DMS 273 (cell line): Measurements from ENCODE around the gene USH2A.
"Not testable (repeated sequence)": the region's sequence is repeated elsewhere in the genome, so short reads cannot be mapped to it uniquely, and the experiment has no call there.

Source experiments
- DNase-seq: peaks from one replicate; lab custom pipeline; 2025; ENCODE audit not compliant: unreplicated experiment; lab: John Stamatoyannopoulos, UW

Gene USH2A

GRCh38 chr1:216416488-216416887, 6.8 kb downstream of the USH2A start:
- DNase-seq: no peak

DNA sequence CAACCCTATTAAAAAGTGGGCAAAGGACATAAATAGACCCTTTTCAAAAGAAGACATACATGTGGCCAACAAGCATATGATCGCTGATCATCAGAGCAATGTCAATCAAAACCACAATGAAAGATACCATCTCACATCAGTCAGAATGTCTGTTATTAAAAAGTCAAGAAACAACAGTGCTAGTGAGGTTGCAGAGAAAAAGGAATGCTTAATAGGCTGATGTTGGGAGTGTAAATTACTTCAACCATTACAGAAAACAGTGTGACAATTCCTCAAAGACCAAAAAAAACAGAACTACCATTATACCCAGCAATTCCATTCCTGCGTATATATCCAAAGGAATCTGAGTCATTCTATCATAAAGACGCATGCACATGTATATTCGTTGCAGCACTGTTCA, 13.2 kb downstream of the USH2A start:
- no peak for DNase-seq

DNA sequence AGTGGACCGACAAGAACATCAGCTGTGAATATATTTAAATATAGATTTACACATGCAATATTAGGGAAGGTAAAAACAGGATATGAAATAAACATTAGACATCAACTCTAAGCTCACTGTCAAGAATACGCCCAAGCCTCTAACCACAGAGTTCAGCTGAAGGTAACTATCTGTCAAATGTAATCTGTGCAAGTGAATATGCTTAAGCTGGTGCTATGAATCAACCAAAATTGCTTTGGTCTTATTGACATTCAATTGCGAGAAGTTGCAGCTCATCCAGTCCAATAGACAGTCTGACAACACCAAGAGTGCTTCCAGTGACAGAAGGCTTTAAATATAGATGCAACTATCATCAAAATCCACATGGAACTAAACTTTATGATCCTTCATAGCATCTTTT, 32.3 kb downstream of the USH2A start:
- DNase-seq: no peak

DNA sequence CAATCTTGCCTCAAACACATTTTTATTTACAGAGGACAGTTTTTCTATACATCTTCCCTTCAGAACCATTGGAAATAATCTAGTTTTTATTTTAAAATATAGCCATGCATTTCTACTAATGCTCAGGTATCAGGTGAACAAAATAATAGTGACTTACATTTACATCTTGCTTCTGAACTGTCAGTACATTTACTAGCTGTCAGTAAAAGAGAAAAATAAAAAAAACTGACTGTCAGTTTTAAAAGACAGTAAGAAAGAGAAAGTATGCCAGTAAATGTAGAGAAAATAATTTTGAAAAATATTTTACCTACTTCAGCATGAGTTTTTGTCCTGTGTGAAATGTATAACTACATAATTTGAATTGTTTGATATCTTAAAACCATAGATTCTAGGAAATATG, 33.5 kb downstream of the USH2A start:
- no peak for DNase-seq

DNA sequence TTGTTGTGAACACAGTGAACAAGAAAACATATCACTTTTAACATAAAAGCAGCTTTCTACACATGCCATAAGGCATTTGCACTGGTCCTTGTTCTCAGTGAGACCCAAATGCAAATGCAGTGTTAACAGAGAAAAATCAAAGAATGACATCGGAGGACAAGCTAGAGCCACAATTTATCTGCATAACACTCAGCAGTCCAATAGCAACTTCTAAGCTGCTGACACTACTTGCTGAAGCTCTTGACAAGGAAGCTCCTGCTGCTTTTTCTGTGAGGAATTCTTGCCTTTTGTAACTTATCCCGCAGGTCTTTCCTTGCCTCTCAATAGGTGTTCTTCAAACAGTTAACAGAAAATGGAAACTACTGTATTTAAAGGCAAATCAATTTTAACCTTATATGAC, 34.7 kb downstream of the USH2A start:
- no peak for DNase-seq

GRCh38 chr1:216387782-216388181, 35.5 kb downstream of the USH2A start:
- no peak for DNase-seq

DNA sequence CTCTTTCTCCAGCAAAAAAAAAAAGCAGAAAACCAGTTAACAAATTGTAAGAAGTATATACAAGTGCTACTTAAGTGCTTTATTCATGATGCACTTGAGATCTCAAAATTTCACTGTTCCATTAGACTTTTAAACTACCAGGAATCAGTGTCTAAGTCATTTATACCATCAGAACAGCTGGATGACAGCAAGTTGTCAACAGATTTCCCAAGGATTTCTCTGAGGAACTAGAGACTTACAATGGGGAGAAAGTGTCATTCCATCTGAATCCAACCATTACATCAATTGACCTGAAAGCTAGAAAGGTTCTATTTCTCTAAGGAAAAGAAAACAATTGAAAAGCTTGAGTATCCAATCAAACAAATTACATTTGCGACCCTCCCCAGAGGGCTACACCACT, 43.8 kb downstream of the USH2A start:
- no peak for DNase-seq

GRCh38 chr1:216368249-216368648, 55.0 kb downstream of the USH2A start:
- DNase-seq: no peak

- DNase-seq: no peak
Observed at GRCh38 chr1:216366979-216367378, 56.3 kb downstream of the USH2A start.

DNA sequence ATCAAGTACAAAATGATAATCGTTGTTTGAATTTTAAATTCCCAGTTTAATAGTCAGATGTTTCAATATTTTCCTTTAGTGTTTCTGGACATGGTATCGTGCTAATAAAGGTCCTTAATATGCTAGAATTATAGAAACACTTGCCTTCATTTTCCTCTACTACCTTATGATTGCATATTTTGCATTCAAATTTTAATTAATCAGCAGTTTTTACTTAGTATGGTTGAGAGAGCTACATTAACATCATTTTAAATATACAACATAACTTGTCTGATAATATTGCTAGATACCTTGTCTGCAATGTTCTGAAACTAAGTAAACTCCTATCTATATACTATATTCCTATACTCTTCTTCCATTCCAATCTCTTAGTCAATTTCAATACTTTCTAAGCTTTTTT, 66.3 kb downstream of the USH2A start:
- no peak for DNase-seq

DNA sequence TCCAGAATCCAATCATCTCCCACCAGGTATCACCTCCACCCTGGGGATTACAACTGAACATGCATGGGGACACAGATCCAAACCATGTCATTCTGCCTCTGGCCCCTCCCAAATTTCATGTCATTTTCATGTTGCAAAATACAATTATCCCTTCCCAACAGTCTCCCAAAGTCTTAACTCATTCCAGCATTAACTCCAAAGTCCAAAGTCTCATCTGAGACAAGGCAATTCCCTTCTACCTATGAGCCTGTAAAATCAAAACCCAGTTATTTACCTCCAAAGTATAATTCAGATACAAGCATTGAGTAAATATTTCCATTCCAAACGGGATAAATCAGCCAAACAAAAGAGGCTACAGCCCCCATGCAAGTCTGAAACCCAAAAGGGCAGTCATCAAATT, 73.1 kb downstream of the USH2A start:
- no peak for DNase-seq

DNA sequence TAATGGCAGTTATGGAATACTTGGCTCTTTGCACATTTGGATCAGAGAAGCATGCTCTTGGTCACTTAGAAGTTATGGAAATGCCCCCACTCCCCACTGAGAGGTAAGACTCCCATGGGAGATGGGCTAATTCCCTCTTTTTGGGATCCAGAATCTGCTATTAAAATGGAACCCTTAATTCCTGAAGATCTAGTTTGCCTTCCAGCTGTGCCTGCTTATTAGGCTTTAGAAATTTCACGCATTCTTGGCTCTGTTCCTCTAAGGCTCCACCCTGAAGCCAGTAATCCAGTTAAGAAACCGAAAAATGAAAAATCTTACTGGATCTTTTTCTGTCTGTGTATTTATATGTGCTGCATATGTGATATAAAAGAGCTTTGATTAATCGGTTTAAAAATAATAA, 76.7 kb downstream of the USH2A start:
- DNase-seq: no peak

GRCh38 chr1:216340542-216340941, 82.7 kb downstream of the USH2A start:
- not testable (repeated sequence) for DNase-seq

DNA sequence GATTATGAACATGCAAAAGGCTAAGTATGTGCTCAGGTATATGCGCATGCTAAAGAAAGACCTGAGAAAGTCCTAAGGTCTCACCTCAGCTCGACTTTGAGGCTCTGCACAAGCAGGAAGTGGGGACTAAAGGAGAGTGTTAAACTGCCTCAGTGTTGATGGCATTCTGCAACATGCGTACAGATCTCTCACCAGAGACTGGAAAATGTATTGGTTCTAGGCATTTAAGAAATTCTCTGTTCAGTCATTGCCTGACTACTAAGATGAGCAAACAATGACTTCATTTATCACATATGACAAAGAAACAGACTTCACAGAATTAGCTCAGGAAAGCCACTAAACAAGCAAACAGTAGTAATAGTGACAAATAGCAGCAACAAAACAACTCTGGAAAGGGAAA, 90.8 kb downstream of the USH2A start:
- DNase-seq: no peak

DNA sequence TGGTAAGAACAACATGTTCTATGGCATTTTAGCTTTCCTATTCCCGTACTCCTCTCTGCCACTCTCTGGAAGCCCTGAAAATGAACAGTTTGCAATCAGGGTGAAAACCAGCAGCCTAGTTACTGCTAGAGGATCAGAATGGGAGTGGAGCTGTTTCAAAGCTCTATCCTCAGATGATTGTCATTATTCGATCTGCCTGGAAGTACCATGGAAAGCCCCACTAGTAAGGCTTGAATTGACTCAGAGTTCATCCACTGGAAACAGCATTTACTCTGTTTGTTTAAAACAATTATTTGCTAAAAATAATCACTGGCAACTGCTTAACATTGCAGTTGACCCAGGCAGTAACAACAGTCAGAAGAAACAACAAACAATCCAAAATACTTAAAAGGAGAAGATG, 91.2 kb downstream of the USH2A start:
- DNase-seq: no peak

GRCh38 chr1:216331211-216331610, 92.0 kb downstream of the USH2A start:
- DNase-seq: no peak

GRCh38 chr1:216330262-216330661, 93.0 kb downstream of the USH2A start:
- no peak for DNase-seq

- DNase-seq: no peak
Observed at GRCh38 chr1:216325946-216326345, 97.3 kb downstream of the USH2A start.

- DNase-seq: no peak
Observed at GRCh38 chr1:216325336-216325735, 97.9 kb downstream of the USH2A start.

GRCh38 chr1:216323344-216323743, 99.9 kb downstream of the USH2A start:
- DNase-seq: no peak

- DNase-seq: no peak
Observed at GRCh38 chr1:216314379-216315095, 108.7 kb downstream of the USH2A start.

GRCh38 chr1:216310776-216311175, 112.5 kb downstream of the USH2A start:
- DNase-seq: peak; percentile 62

GRCh38 chr1:216306830-216307229, 116.4 kb downstream of the USH2A start:
- no peak for DNase-seq
